CD8-positive, alpha-beta memory T cell (primary cell): ENCODE measurements around the gene SPATA46. TPM values are rescaled to one million over a fixed set of nuclear protein-coding genes. Genes with fewer than 3 reads are reported as not detected.

Source experiments
- polyA plus RNA-seq: library from polyadenylated mRNA; unstranded; fragments of 300-500 nt; fragmentation: Illumina TruSeq; gene quantifications from one replicate; pipeline ENCODE4 v1.2.3, GENCODE V29; 2021
- total RNA-seq, 2 experiments: library from RNA; stranded (reverse); gene quantifications; one replicate each; pipeline ENCODE4 v1.2.3, GENCODE V29; 2021

Gene SPATA46
- total and polyA plus RNA-seq, 3 experiments from 2014 or later: not detected

Other genes starting within 250 kb of the SPATA46 start
- under 1 TPM in 1 of 2 experiments, not detected in 1; 0.04 TPM for gene C1orf226, start 4.9 kb upstream of the SPATA46 start, total RNA-seq
- gene C1orf226, start 4.9 kb upstream of the SPATA46 start, polyA plus RNA-seq: not detected
- gene SH2D1B, start 35.3 kb upstream of the SPATA46 start, total RNA-seq: not detected
- 0.10 TPM for gene SH2D1B, start 35.3 kb upstream of the SPATA46 start, polyA plus RNA-seq
- gene UHMK1, start 121.0 kb upstream of the SPATA46 start, total RNA-seq: 10 to 100 TPM; 67.7 to 67.9 TPM
- 54.3 TPM for gene UHMK1, start 121.0 kb upstream of the SPATA46 start, polyA plus RNA-seq
- 10 to 100 TPM; 36.6 to 37.2 TPM for gene UAP1, start 184.9 kb upstream of the SPATA46 start, total RNA-seq
- gene UAP1, start 184.9 kb upstream of the SPATA46 start, polyA plus RNA-seq: 37.9 TPM